Measurements from ENCODE around the gene VMAC.

The VMAC gene

GRCh38 chr19:5932146-5932545 lies 27.5 kb downstream of the VMAC start:
- TF ChIP-seq CTCF (conservative IDR thresholded peaks at IDR 0.05; ENCODE audit: control insufficient read depth, insufficient read depth, low read depth, low read length) = no peak
- no peak for DNase-seq (ENCODE audit: low read depth)
- H3K4me3 ChIP-seq (ENCODE audit: control insufficient read depth, low read depth, low read length) = no peak overlapping the region

- DNase-seq (ENCODE audit: low read depth) = no peak
- no peak overlapping the region for H3K4me3 ChIP-seq (ENCODE audit: control insufficient read depth, low read depth, low read length)
- no peak for TF ChIP-seq CTCF (conservative IDR thresholded peaks at IDR 0.05; ENCODE audit: control insufficient read depth, insufficient read depth, low read depth, low read length)
These were observed 28.1 kb downstream of the VMAC start for GRCh38 chr19:5932609-5933262.

GRCh38 chr19:5933391-5934068 lies 28.9 kb downstream of the VMAC start:
- TF ChIP-seq CTCF (conservative IDR thresholded peaks at IDR 0.05; ENCODE audit: control insufficient read depth, insufficient read depth, low read depth, low read length) = no peak
- DNase-seq (ENCODE audit: low read depth) = peak; percentile 54
- no peak overlapping the region for H3K4me3 ChIP-seq (ENCODE audit: control insufficient read depth, low read depth, low read length)

- H3K4me3 ChIP-seq (ENCODE audit: control insufficient read depth, low read depth, low read length) = no peak overlapping the region
- no peak for TF ChIP-seq CTCF (conservative IDR thresholded peaks at IDR 0.05; ENCODE audit: control insufficient read depth, insufficient read depth, low read depth, low read length)
- DNase-seq (ENCODE audit: low read depth) = no peak
These were observed 29.4 kb downstream of the VMAC start for GRCh38 chr19:5934069-5934401.

- H3K4me3 ChIP-seq (ENCODE audit: control insufficient read depth, low read depth, low read length) = peak overlapping the region; percentile 3
- peak; percentile 86 for DNase-seq (ENCODE audit: low read depth)
- no peak for TF ChIP-seq CTCF (conservative IDR thresholded peaks at IDR 0.05; ENCODE audit: control insufficient read depth, insufficient read depth, low read depth, low read length)
These were observed 30.3 kb downstream of the VMAC start for GRCh38 chr19:5934774-5935472.

- DNase-seq (ENCODE audit: low read depth) = peak; percentile 48
- H3K4me3 ChIP-seq (ENCODE audit: control insufficient read depth, low read depth, low read length) = no peak overlapping the region
- TF ChIP-seq CTCF (conservative IDR thresholded peaks at IDR 0.05; ENCODE audit: control insufficient read depth, insufficient read depth, low read depth, low read length) = no peak
These were observed 31.0 kb downstream of the VMAC start for GRCh38 chr19:5935473-5936291.
